Fibroblast of the aortic adventitia (primary cell): Measurements from ENCODE around the gene ZMYND11. TPM values are rescaled to one million over a fixed set of nuclear protein-coding genes. Genes with fewer than 3 reads are reported as not detected.

ENCODE experiments used
- DNase-seq: peaks from one replicate; pipeline ENCODE4 v3.0.0-alpha.2; 2010; ENCODE audit warnings: low read depth
- H3K4me3 ChIP-seq: 2 replicates; pipeline ENCODE4 v1.5.1; 2011; ENCODE audit warnings: low read depth, mild to moderate bottlenecking, control low read depth, low read length, moderate library complexity
- CTCF ChIP-seq: IDR thresholded peaks from 2 replicates; pipeline ENCODE4 v1.5.1; 2011; ENCODE audit warnings: mild to moderate bottlenecking, low read length, control low read depth, inconsistent platforms; ENCODE audit not compliant: insufficient read depth
- total RNA-seq: library from RNA; depleted of rRNA; stranded (reverse); fragments of >200 nt; gene quantifications from 2 replicates; pipeline ENCODE4 v1.2.3, GENCODE V29; 2012; ENCODE audit warnings: low replicate concordance

The ZMYND11 gene
- total RNA-seq, 1 donor = 71.5 TPM

- no peak for TF ChIP-seq CTCF
- no peak overlapping the region for H3K4me3 ChIP-seq
- DNase-seq = no peak
Observed at GRCh38 chr10:91313-91712, 43.9 kb upstream of the ZMYND11 start.

- H3K4me3 ChIP-seq = no peak overlapping the region
- no peak for TF ChIP-seq CTCF
- DNase-seq = no peak
Observed at GRCh38 chr10:92153-92552, 43.1 kb upstream of the ZMYND11 start.

GRCh38 chr10:92846-93245, 42.4 kb upstream of the ZMYND11 start:
- DNase-seq = no peak
- TF ChIP-seq CTCF = no peak
- H3K4me3 ChIP-seq = no peak overlapping the region

- DNase-seq = no peak
- no peak overlapping the region for H3K4me3 ChIP-seq
- TF ChIP-seq CTCF = no peak
Observed at GRCh38 chr10:94613-95012, 40.6 kb upstream of the ZMYND11 start.

GRCh38 chr10:95356-96115, 39.7 kb upstream of the ZMYND11 start:
- no peak overlapping the region for H3K4me3 ChIP-seq
- TF ChIP-seq CTCF = no peak
- DNase-seq = no peak

- DNase-seq = no peak
- no peak for TF ChIP-seq CTCF
- no peak overlapping the region for H3K4me3 ChIP-seq
Observed at GRCh38 chr10:96466-96865, 38.8 kb upstream of the ZMYND11 start.

- no peak for DNase-seq
- no peak overlapping the region for H3K4me3 ChIP-seq
- no peak for TF ChIP-seq CTCF
Observed at GRCh38 chr10:104416-104815, 30.8 kb upstream of the ZMYND11 start.
